Activated CD8-positive, alpha-beta T cell treated with anti-CD3 and anti-CD28 coated beads, Interleukin-2, amount 10 ng/mL, durations not matched to agents 7 days and 5 days (primary cell): ENCODE data around the gene WLS. TPM values are rescaled to one million over a fixed set of nuclear protein-coding genes. Genes with fewer than 3 reads are reported as not detected.

Experiments used
- ATAC-seq: fragments of 150-1000 bp; cut with Tn5 transposase; one replicate; pipeline ENCODE4 v1.10.0; 2021; ENCODE audit warnings: moderate library complexity
- CTCF ChIA-PET: fragments of 350-600 bp; sonication (Branson Sonifier 250); formaldehyde crosslinking; loops from one replicate; lab custom pipeline; 2021; ENCODE audit warnings: antibody characterized with exemption; lab: Charles Lee
- POLR2A ChIA-PET: fragments of 350-600 bp; sonication (Branson Sonifier 250); formaldehyde crosslinking; loops from one replicate; lab custom pipeline; 2021; ENCODE audit warnings: antibody characterized with exemption; lab: Charles Lee
- DNase-seq: peaks from one replicate; pipeline ENCODE4 v3.0.0-alpha.2; 2020
- H3K27ac Mint-ChIP-seq: one replicate; pipeline ENCODE4 v1.8.0; 2021; ENCODE audit warnings: mild to moderate bottlenecking, mixed read lengths
- H3K27me3 Mint-ChIP-seq: one replicate; pipeline ENCODE4 v1.8.0; 2021; ENCODE audit warnings: low read depth, mixed read lengths
- H3K36me3 Mint-ChIP-seq: one replicate; pipeline ENCODE4 v1.8.0; 2021; ENCODE audit warnings: low read depth, mixed read lengths
- H3K4me1 Mint-ChIP-seq: one replicate; pipeline ENCODE4 v1.8.0; 2021; ENCODE audit warnings: low read depth, mixed read lengths
- H3K4me3 Mint-ChIP-seq: one replicate; pipeline ENCODE4 v1.8.0; 2021; ENCODE audit warnings: mild to moderate bottlenecking, mixed read lengths
- H3K9me3 Mint-ChIP-seq: one replicate; pipeline ENCODE4 v1.8.0; 2022; ENCODE audit warnings: mixed read lengths; ENCODE audit not compliant: insufficient read depth
- total RNA-seq, 2 experiments: library from RNA; stranded (reverse); gene quantifications; one replicate each; pipeline ENCODE4 v1.2.3, GENCODE V29; 2021

WLS gene
- total RNA-seq, 2 experiments from 2014 or later, result not detected

DNA sequence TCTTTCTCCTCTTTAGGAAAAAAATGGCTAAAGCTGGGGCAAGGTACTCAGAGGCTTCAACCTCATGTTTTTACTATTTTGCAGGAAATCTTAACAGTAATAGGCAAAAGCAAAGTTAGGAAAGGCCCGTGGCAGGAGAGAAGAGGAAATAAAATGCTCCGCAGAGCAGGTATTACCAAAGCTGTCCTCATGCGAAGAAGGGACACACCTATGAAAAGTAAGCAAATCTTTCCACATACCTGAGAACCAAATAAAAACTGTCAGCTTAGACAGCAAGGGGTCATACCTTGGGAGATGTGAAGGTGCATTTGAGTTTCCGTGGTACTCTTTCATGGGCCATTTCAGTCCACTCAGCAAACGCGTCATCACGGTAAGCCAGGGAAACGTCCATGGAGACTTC is 73.5 kb downstream of the WLS start:
- no peak for ATAC-seq
- no peak for DNase-seq
- no peaks in the 10 kb centered on the region for H3K9me3 Mint-ChIP-seq
- no peaks in the 10 kb centered on the region for H3K4me1 Mint-ChIP-seq
- H3K4me3 Mint-ChIP-seq, result no peak overlapping the region
- H3K27me3 Mint-ChIP-seq, result peaks cover 2% of the 10 kb centered on the region
- ChIA-PET CTCF (no interaction called here), POLR2A (no interaction called here)
- H3K36me3 Mint-ChIP-seq, result no peaks in the 10 kb centered on the region
- no peak overlapping the region for H3K27ac Mint-ChIP-seq

DNA sequence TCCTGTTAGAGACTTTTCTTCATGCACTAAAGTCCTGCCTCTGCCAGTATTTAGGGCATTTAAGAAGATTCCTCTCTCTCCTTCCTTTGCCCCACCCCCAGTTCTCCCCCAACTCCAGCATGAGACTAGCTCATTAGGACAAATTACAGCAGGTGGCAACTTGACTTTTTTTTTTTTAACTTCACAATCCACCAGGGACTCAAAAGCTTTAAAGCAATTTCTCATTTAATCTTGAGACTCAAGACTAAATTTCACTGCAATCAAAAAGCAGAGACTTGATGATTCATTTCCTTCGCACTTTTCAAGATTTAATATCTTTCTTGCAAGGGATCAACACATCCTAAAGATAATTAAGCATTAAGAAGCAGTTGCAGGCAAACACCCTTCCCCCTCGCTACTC is 74.9 kb downstream of the WLS start:
- DNase-seq (no peak), ATAC-seq (no peak)
- H3K4me1 Mint-ChIP-seq, result no peaks in the 10 kb centered on the region
- ChIA-PET CTCF (no interaction called here), POLR2A (no interaction called here)
- no peak overlapping the region for H3K27ac Mint-ChIP-seq
- no peaks in the 10 kb centered on the region for H3K9me3 Mint-ChIP-seq
- H3K36me3 Mint-ChIP-seq, result no peaks in the 10 kb centered on the region
- peaks cover 2% of the 10 kb centered on the region for H3K27me3 Mint-ChIP-seq
- no peak overlapping the region for H3K4me3 Mint-ChIP-seq

GRCh38 chr1:68151690-68152089 is 80.6 kb downstream of the WLS start:
- Mint-ChIP-seq H3K9me3 (no peaks in the 10 kb centered on the region), H3K4me3 (no peak overlapping the region), H3K36me3 (no peaks in the 10 kb centered on the region), H3K4me1 (no peaks in the 10 kb centered on the region), H3K27ac (no peak overlapping the region), H3K27me3 (no peaks in the 10 kb centered on the region)
- POLR2A ChIA-PET, result no interaction called here
- DNase-seq (no peak), ATAC-seq (no peak)
- CTCF ChIA-PET, result interaction anchor here (1.2 kb wide), 1 partner anchor 35 kb away, joined by 3 read pairs; no protein-coding TSS in a partner anchor

DNA sequence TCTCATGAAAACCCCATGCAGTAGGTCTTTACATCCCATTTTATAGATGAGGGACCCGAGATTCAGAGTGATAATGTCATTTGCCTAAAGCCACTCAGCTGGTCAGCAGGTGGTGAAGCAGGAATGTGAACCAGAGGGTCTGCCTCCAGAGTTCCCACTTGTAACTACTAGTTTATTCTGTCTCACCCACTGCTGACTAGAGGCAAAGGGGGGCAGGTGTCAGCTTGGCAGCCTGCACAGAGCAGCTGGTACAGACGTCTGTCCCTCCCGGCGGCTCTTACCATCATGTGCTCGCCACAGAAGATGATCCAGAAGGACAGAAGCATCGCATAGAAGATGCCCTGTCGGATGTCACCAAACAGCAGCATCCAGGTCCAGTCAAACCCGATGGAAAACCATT is 82.4 kb downstream of the WLS start:
- ChIA-PET CTCF (no interaction called here), POLR2A (no interaction called here)
- Mint-ChIP-seq H3K4me3 (no peak overlapping the region), H3K27me3 (no peaks in the 10 kb centered on the region), H3K9me3 (no peaks in the 10 kb centered on the region), H3K36me3 (no peaks in the 10 kb centered on the region), H3K4me1 (no peaks in the 10 kb centered on the region), H3K27ac (no peak overlapping the region)
- no peak for DNase-seq
- no peak for ATAC-seq

- Mint-ChIP-seq H3K27ac (no peak overlapping the region), H3K4me1 (no peaks in the 10 kb centered on the region), H3K36me3 (no peaks in the 10 kb centered on the region), H3K27me3 (no peaks in the 10 kb centered on the region), H3K9me3 (no peaks in the 10 kb centered on the region), H3K4me3 (no peak overlapping the region)
- ChIA-PET POLR2A (no interaction called here), CTCF (no interaction called here)
- no peak for DNase-seq
- no peak for ATAC-seq
These were observed 83.1 kb downstream of the WLS start for GRCh38 chr1:68149110-68149798.

DNA sequence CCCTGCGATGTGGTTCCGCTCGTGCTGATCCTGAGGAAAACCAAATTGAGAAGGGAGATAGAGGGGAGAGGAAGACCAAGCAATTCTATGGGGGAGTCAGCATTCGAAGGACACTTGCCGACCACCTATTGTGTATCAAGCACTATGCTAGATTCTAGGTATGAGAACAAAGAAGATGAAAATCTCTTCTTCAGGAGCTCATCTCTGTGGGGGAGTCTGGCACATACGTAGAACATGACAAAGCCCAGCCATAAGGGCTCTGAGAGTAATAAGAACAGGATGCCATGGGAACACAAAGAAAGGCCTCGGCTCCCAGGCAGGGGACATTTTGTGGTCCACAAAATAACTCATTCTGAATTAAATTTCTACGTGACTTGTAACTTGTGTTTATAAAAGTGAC is 83.7 kb downstream of the WLS start:
- DNase-seq, result no peak
- no peaks in the 10 kb centered on the region for H3K27me3 Mint-ChIP-seq
- H3K27ac Mint-ChIP-seq, result no peak overlapping the region
- CTCF ChIA-PET, result no interaction called here
- H3K9me3 Mint-ChIP-seq, result no peaks in the 10 kb centered on the region
- no peak overlapping the region for H3K4me3 Mint-ChIP-seq
- POLR2A ChIA-PET, result no interaction called here
- no peak for ATAC-seq
- no peaks in the 10 kb centered on the region for H3K4me1 Mint-ChIP-seq
- H3K36me3 Mint-ChIP-seq, result no peaks in the 10 kb centered on the region

DNA sequence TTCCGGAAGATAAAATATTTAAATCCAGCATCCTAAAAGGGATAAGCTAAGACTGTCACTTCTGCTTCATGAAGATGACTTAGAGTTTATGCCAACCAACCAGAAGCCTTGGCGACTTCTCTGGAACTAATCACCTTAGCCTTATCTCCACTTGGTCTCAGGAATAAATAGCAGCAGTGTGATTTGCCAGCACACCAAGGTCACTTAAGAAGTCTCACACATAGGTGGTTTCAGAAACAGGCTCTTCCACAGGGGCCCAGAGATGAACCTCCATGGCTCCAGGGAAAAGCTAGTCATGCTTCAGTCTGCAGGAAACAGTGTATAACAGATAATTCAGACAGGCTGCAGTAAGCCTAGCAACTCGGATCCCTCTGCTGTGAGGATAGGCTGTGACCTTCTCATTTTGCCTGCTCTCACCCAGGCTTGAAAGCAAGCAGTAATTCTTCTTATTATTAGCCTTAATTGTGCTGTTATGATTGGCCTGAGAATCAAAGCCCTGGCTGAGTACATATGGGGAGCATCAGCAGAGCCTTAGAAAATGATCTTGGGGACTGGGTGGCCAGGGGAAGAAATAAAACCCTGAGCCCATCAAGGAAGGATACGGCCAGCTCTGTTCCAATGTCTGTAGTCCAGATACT is 84.7 kb downstream of the WLS start:
- Mint-ChIP-seq H3K27me3 (no peaks in the 10 kb centered on the region), H3K27ac (no peak overlapping the region), H3K4me1 (no peaks in the 10 kb centered on the region), H3K36me3 (no peaks in the 10 kb centered on the region), H3K4me3 (no peak overlapping the region), H3K9me3 (no peaks in the 10 kb centered on the region)
- ATAC-seq (no peak), DNase-seq (no peak)
- POLR2A ChIA-PET, result no interaction called here
- CTCF ChIA-PET, result no interaction called here

GRCh38 chr1:68145418-68146126 is 86.8 kb downstream of the WLS start:
- Mint-ChIP-seq H3K9me3 (no peaks in the 10 kb centered on the region), H3K4me1 (no peaks in the 10 kb centered on the region), H3K4me3 (no peak overlapping the region), H3K27me3 (no peaks in the 10 kb centered on the region), H3K27ac (no peak overlapping the region), H3K36me3 (no peaks in the 10 kb centered on the region)
- ATAC-seq (no peak), DNase-seq (no peak)
- ChIA-PET CTCF (no interaction called here), POLR2A (no interaction called here)

DNA sequence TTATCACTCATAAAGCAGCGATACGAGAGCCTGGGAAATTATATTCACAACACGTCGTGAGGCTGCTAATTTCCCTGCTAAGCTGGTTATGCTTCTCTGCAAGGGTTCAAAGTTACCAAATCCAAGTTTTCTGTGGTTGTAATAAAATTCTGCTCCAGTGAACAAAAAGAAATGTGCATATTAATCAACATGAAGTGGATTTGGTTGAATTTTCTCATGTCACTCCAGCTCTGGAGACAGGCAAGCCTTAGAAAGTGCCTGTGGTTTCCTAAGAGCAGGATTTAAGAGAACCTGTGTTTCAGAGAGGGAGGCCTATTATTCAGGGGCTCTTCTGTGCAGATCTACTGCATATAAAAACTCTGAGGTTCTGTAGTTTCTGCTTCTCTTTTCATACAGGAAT is 87.5 kb downstream of the WLS start:
- Mint-ChIP-seq H3K27ac (no peak overlapping the region), H3K4me3 (no peak overlapping the region), H3K9me3 (no peaks in the 10 kb centered on the region), H3K27me3 (no peaks in the 10 kb centered on the region), H3K36me3 (no peaks in the 10 kb centered on the region), H3K4me1 (no peaks in the 10 kb centered on the region)
- no peak for DNase-seq
- ATAC-seq, result no peak
- POLR2A ChIA-PET, result no interaction called here
- CTCF ChIA-PET, result interaction anchor here (1.4 kb wide), 1 partner anchor 24 kb away, joined by 4 read pairs; no protein-coding TSS in a partner anchor

- no peak for ATAC-seq
- Mint-ChIP-seq H3K36me3 (no peaks in the 10 kb centered on the region), H3K27ac (no peak overlapping the region), H3K4me1 (no peaks in the 10 kb centered on the region), H3K9me3 (no peaks in the 10 kb centered on the region), H3K27me3 (no peaks in the 10 kb centered on the region), H3K4me3 (no peak overlapping the region)
- DNase-seq, result no peak
- ChIA-PET POLR2A (no interaction called here), CTCF (interaction anchor here (1.4 kb wide), 1 partner anchor 23 kb away, joined by 4 read pairs; no protein-coding TSS in a partner anchor)
These were observed 88.7 kb downstream of the WLS start for GRCh38 chr1:68143633-68144032.

GRCh38 chr1:68142461-68142860 is 89.9 kb downstream of the WLS start:
- H3K27me3 Mint-ChIP-seq, result no peaks in the 10 kb centered on the region
- H3K4me1 Mint-ChIP-seq, result no peaks in the 10 kb centered on the region
- POLR2A ChIA-PET, result no interaction called here
- ATAC-seq, result no peak
- CTCF ChIA-PET, result no interaction called here
- H3K4me3 Mint-ChIP-seq, result no peak overlapping the region
- H3K36me3 Mint-ChIP-seq, result no peaks in the 10 kb centered on the region
- H3K9me3 Mint-ChIP-seq, result no peaks in the 10 kb centered on the region
- no peak overlapping the region for H3K27ac Mint-ChIP-seq
- DNase-seq, result no peak

DNA sequence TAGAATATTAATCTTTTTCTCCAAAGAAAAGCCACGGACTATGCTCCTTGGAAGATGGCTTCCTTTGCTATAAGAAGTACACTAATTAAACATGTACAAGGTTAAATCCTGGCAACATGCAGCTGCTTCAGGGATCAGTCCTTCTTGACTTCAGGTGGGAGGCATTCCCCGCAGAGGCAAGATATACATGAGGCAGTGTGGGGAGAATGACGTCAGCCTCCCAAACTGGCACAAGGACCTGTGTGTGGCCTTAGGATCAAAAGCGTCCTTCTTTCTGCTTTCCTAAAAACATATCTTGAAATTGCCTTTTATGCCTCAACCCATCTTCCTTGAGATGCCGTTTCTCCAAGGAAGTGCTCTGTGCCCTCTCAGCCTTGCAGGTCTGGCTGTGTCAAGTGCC is 90.3 kb downstream of the WLS start:
- POLR2A ChIA-PET, result no interaction called here
- CTCF ChIA-PET, result no interaction called here
- ATAC-seq (no peak), DNase-seq (no peak)
- Mint-ChIP-seq H3K27ac (no peak overlapping the region), H3K9me3 (no peaks in the 10 kb centered on the region), H3K36me3 (no peaks in the 10 kb centered on the region), H3K4me1 (no peaks in the 10 kb centered on the region), H3K27me3 (no peaks in the 10 kb centered on the region), H3K4me3 (no peak overlapping the region)
